Transverse colon (tissue), 4 donors: ENCODE measurements around the gene CACFD1. TPM values are rescaled to one million over a fixed set of nuclear protein-coding genes. Genes with fewer than 3 reads are reported as not detected.

Source experiments
- DNase-seq: peaks from one replicate; pipeline ENCODE4 v3.0.0-alpha.2; 2019
- H3K27ac ChIP-seq, 4 donors: fragments of 200-600 bp; sonication (generic); 2 replicates each; pipeline ENCODE4 v1.5.1; 2016 to 2018; ENCODE audit warnings: inconsistent platforms in 4 of 4
- H3K27me3 ChIP-seq: fragments of 200-600 bp; sonication (generic); 2 replicates; pipeline ENCODE4 v1.5.1; 2017; ENCODE audit warnings: inconsistent platforms
- H3K36me3 ChIP-seq, 4 donors: fragments of 200-600 bp; sonication (generic); 2 replicates each; pipeline ENCODE4 v1.5.1; 2017 to 2019; ENCODE audit warnings: inconsistent platforms in 4 of 4
- H3K4me1 ChIP-seq, 4 donors: fragments of 200-600 bp; sonication (generic); 2 replicates each; pipeline ENCODE4 v1.5.1; 2017 to 2020; ENCODE audit warnings: inconsistent platforms in 4 of 4
- H3K4me3 ChIP-seq, 4 donors: fragments of 200-600 bp; sonication (generic); 1 replicate in 1 of 4; 2 replicates in 3 of 4; pipeline versions ENCODE4 v1.5.1 to v1.6.1; 2017 to 2019; ENCODE audit warnings: inconsistent platforms in 4 of 4
- H3K9me3 ChIP-seq, 2 donors: fragments of 200-600 bp; sonication (generic); 2 replicates each; pipeline ENCODE4 v1.5.1; 2017 to 2019; ENCODE audit warnings: inconsistent platforms in 2 of 2
- EP300 ChIP-seq: sonication (generic); formaldehyde crosslinking; IDR thresholded peaks from one replicate; pipeline ENCODE4 v1.6.1; 2017; ENCODE audit warnings: antibody characterized with exemption, low read depth
- POLR2A ChIP-seq: fragments of 450-650 bp; IDR thresholded peaks from one replicate; pipeline ENCODE4 v1.6.1; 2016; ENCODE audit warnings: antibody characterized with exemption, mild to moderate bottlenecking, moderate library complexity
- POLR2AphosphoS5 ChIP-seq, 3 donors: sonication (generic); formaldehyde crosslinking; IDR thresholded peaks; one replicate each; pipeline ENCODE4 v1.6.1; 2016; ENCODE audit warnings: antibody characterized with exemption in 3 of 3
- WGBS, 2 donors: methylation state at CpG; one replicate each; pipeline ENCODE4 v1.1.5; 2018; ENCODE audit warnings: low coverage in 1 of 2; 5-methylcytosine and 5-hydroxymethylcytosine counted together
- in situ Hi-C, 4 donors: fragments of 200-750 bp; cut with MboI; loops; one replicate each; pipeline versions ENCODE4 v1.15.0 to v1.15.1; 2017; ENCODE audit warnings: low sequenced_read_pairs in 3 of 4, low pct_ligation_motif_present in 1 of 4, low pct_unique_long_range_greater_than_20kb in 1 of 4
- intact Hi-C: fragments of 100-400 bp; cut with DNase I; formaldehyde crosslinking; loops from one replicate; pipeline ENCODE4 v1.15.1; 2023; ENCODE audit warnings: low total_unique reads
- total RNA-seq, 4 donors: library from RNA; depleted of rRNA; stranded (reverse); fragments of >200 nt; gene quantifications; one replicate each; pipeline ENCODE4 v1.1.0, GENCODE V29; 2016
- TF ChIP-seq, protein P1 (sequence below), 5 experiments: fragments of 200-600 bp in 3 of 5; fragments of 450-650 bp in 2 of 5; sonication (generic) in 3 of 5; IDR thresholded peaks; 1 replicate in 2 of 5; 2 replicates in 3 of 5; pipeline ENCODE4 v1.5.1; 2016 to 2017; ENCODE audit warnings: antibody characterized with exemption in 5 of 5, inconsistent platforms in 3 of 5, mild to moderate bottlenecking in 2 of 5, moderate library complexity in 1 of 5

CACFD1 gene
- total RNA-seq, 4 donors from 2014 or later, result 44.6 to 153 (median 80.0) TPM

GRCh38 chr9:133455936-133456335, 3.8 kb upstream of the CACFD1 start:
- Histone ChIP-seq H3K9me3 (no peaks in the 10 kb centered on the region), H3K4me3 (no peak overlapping the region), H3K4me1 (peaks cover under 1 to 15% (median 10%) of the 10 kb centered on the region in 4 donors), H3K27me3 (no peaks in the 10 kb centered on the region), H3K36me3 (no peaks in the 10 kb centered on the region), H3K27ac (no peak overlapping the region)
- TF ChIP-seq EP300, result no peak
- TF ChIP-seq POLR2A, result no peak
- TF ChIP-seq POLR2AphosphoS5 (IDR thresholded peaks at IDR 0.05), result no peak
- TF ChIP-seq, protein P1, sequence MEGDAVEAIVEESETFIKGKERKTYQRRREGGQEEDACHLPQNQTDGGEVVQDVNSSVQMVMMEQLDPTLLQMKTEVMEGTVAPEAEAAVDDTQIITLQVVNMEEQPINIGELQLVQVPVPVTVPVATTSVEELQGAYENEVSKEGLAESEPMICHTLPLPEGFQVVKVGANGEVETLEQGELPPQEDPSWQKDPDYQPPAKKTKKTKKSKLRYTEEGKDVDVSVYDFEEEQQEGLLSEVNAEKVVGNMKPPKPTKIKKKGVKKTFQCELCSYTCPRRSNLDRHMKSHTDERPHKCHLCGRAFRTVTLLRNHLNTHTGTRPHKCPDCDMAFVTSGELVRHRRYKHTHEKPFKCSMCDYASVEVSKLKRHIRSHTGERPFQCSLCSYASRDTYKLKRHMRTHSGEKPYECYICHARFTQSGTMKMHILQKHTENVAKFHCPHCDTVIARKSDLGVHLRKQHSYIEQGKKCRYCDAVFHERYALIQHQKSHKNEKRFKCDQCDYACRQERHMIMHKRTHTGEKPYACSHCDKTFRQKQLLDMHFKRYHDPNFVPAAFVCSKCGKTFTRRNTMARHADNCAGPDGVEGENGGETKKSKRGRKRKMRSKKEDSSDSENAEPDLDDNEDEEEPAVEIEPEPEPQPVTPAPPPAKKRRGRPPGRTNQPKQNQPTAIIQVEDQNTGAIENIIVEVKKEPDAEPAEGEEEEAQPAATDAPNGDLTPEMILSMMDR (IDR thresholded peaks at IDR 0.05), result no peak
- intact Hi-C loops, result no loop called here
- no peak for DNase-seq
- in situ Hi-C loops, result no loop called here
- 95 to 100% methylated on average over 1 to 10 of the region's 11 CpGs for WGBS, 2 donors

- no peak for DNase-seq
- 89% methylated on average over 9 of the region's 9 CpGs; no CpG with 5 or more reads in 1 of the 2 donors for WGBS, 2 donors
- no peak for TF ChIP-seq POLR2A
- TF ChIP-seq POLR2AphosphoS5 (IDR thresholded peaks at IDR 0.05), result no peak
- no peak for TF ChIP-seq EP300
- TF ChIP-seq, protein P1 (IDR thresholded peaks at IDR 0.05), result no peak
- no peaks in the 10 kb centered on the region for H3K9me3 ChIP-seq
- no peaks in the 10 kb centered on the region for H3K27me3 ChIP-seq
- H3K27ac ChIP-seq, result no peak overlapping the region
- H3K4me3 ChIP-seq, result no peak overlapping the region
- H3K36me3 ChIP-seq, result no peaks in the 10 kb centered on the region
- intact Hi-C loops, result no loop called here
- in situ Hi-C loops, result no loop called here
- H3K4me1 ChIP-seq, result peaks cover 2 to 19% (median 15%) of the 10 kb centered on the region in 4 donors
These were observed 3.4 kb upstream of the CACFD1 start for GRCh38 chr9:133456409-133456808.

- 84% methylated on average over 11 of the region's 13 CpGs; no CpG with 5 or more reads in 1 of the 2 donors for WGBS, 2 donors
- Histone ChIP-seq H3K9me3 (no peaks in the 10 kb centered on the region), H3K27me3 (no peaks in the 10 kb centered on the region), H3K4me3 (no peak overlapping the region), H3K27ac (no peak overlapping the region), H3K4me1 (peaks cover 2 to 25% (median 15%) of the 10 kb centered on the region in 4 donors), H3K36me3 (no peaks in the 10 kb centered on the region)
- intact Hi-C loops, result no loop called here
- TF ChIP-seq POLR2A, result no peak
- no peak for TF ChIP-seq EP300
- TF ChIP-seq, protein P1 (IDR thresholded peaks at IDR 0.05), result no peak
- no peak for TF ChIP-seq POLR2AphosphoS5 (IDR thresholded peaks at IDR 0.05)
- no peak for DNase-seq
- in situ Hi-C loops, result no loop called here
These were observed 2.5 kb upstream of the CACFD1 start for GRCh38 chr9:133457233-133457632.

DNA sequence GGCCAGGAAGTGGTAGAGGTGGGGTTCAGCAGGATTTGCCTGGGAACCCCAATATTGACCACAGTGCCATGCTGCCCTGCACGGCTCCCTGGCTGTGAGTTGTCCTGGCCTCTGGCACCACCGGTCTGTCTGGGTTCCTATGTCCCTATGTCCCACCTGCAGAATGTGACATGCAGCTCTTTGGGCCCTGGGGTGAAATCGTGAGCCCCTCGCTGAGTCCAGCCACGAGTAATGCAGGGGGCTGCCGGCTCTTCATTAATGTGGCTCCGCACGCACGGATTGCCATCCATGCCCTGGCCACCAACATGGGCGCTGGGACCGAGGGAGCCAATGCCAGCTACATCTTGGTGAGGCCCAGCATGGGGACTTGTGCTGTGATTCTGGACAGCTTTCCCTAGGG, 2.0 kb upstream of the CACFD1 start:
- intact Hi-C loops, result no loop called here
- Histone ChIP-seq H3K4me1 (peaks cover 2 to 25% (median 15%) of the 10 kb centered on the region in 4 donors), H3K9me3 (no peaks in the 10 kb centered on the region), H3K4me3 (no peak overlapping the region), H3K27ac (no peak overlapping the region), H3K27me3 (no peaks in the 10 kb centered on the region), H3K36me3 (no peaks in the 10 kb centered on the region)
- TF ChIP-seq, protein P1 (IDR thresholded peaks at IDR 0.05), result no peak
- TF ChIP-seq POLR2A (no peak), EP300 (no peak), POLR2AphosphoS5 (IDR thresholded peaks at IDR 0.05) (no peak)
- DNase-seq, result no peak
- in situ Hi-C loops, result no loop called here
- 91% methylated on average over 9 of the region's 11 CpGs; no CpG with 5 or more reads in 1 of the 2 donors for WGBS, 2 donors
